ENCODE data around the gene ATXN7L2.

- TF ChIP-seq CTCF (conservative IDR thresholded peaks at IDR 0.05 in 1 of 2, IDR thresholded peaks at IDR 0.05 in 1 of 2; ENCODE audit: extremely low read depth in 1 of 2, insufficient read depth in 1 of 2, low read depth in 1 of 2, low read length in 2 of 2) (no peak), EZH2 (IDR thresholded peaks at IDR 0.05; ENCODE audit: borderline replicate concordance, low read length) (no peak)
Measured at GRCh38 chr1:109470245-109470644, 13.5 kb upstream of the ATXN7L2 start.
